Activated naive CD8-positive, alpha-beta T cell treated with anti-CD3 and anti-CD28 coated beads for 36 hours (primary cell): ENCODE data around the gene ZNF366. TPM values are rescaled to one million over a fixed set of nuclear protein-coding genes. Genes with fewer than 3 reads are reported as not detected.

Source experiments
- DNase-seq: peaks from one replicate; pipeline ENCODE4 v3.0.0; 2021
- H3K27ac Mint-ChIP-seq: one replicate; pipeline ENCODE4 v1.8.0; 2022; ENCODE audit warnings: mild to moderate bottlenecking, moderate library complexity, mixed read lengths
- H3K27me3 Mint-ChIP-seq: one replicate; pipeline ENCODE4 v1.8.0; 2022; ENCODE audit warnings: mild to moderate bottlenecking, mixed read lengths
- H3K36me3 Mint-ChIP-seq: one replicate; pipeline ENCODE4 v1.8.0; 2021; ENCODE audit warnings: mild to moderate bottlenecking, mixed read lengths
- H3K4me1 Mint-ChIP-seq: one replicate; pipeline ENCODE4 v1.8.0; 2021; ENCODE audit warnings: mixed read lengths
- H3K4me3 Mint-ChIP-seq: one replicate; pipeline ENCODE4 v1.8.0; 2022; ENCODE audit warnings: mild to moderate bottlenecking, moderate library complexity, mixed read lengths
- H3K9me3 Mint-ChIP-seq: one replicate; pipeline ENCODE4 v1.8.0; 2022; ENCODE audit warnings: mixed read lengths
- total RNA-seq, 2 experiments: library from RNA; stranded (reverse); gene quantifications; one replicate each; pipeline ENCODE4 v1.2.3, GENCODE V29; 2021

The ZNF366 gene
- total RNA-seq, 2 experiments from 2014 or later = not detected

- no peak for DNase-seq
- Mint-ChIP-seq H3K9me3 (no peaks in the 10 kb centered on the region), H3K36me3 (no peaks in the 10 kb centered on the region), H3K4me3 (no peak overlapping the region), H3K27me3 (peaks cover 8% of the 10 kb centered on the region), H3K4me1 (peaks cover 2% of the 10 kb centered on the region), H3K27ac (no peak overlapping the region)
Measured at GRCh38 chr5:72455476-72455875, 51.7 kb downstream of the ZNF366 start.

- Mint-ChIP-seq H3K4me3 (no peak overlapping the region), H3K9me3 (no peaks in the 10 kb centered on the region), H3K4me1 (peaks cover 2% of the 10 kb centered on the region), H3K27me3 (peaks cover 8% of the 10 kb centered on the region), H3K36me3 (no peaks in the 10 kb centered on the region), H3K27ac (no peak overlapping the region)
- no peak for DNase-seq
Measured at GRCh38 chr5:72454996-72455395, 52.2 kb downstream of the ZNF366 start.

DNA sequence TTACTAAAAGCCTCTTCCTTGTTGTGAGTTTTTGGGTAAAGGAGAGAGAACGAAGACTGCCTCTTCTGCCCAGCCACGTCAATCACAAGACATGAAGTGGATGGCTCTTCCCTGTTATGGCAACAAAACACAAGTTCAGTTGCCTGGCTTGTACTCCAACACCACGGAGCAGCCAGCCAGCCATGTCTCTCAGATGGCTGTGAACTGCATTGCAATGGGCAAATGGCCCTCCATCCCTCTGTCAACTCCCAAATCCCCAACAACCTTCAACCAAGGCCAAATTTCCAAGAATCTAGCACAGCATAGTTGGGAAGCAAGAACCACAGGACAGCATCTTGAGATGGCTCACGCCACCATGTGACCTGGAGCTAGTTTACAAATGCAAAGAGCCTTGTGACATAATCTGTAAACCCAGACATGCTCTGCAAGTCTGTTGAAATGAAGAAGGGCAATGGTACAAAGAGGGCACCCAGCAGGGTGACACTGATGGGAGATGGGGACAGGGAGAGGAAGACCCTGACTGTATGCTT lies 53.9 kb downstream of the ZNF366 start:
- Mint-ChIP-seq H3K9me3 (no peaks in the 10 kb centered on the region), H3K4me3 (no peak overlapping the region), H3K4me1 (no peaks in the 10 kb centered on the region), H3K27me3 (peaks cover 11% of the 10 kb centered on the region), H3K27ac (no peak overlapping the region), H3K36me3 (no peaks in the 10 kb centered on the region)
- DNase-seq = no peak

- H3K4me1 Mint-ChIP-seq = no peaks in the 10 kb centered on the region
- no peak for DNase-seq
- no peak overlapping the region for H3K4me3 Mint-ChIP-seq
- H3K36me3 Mint-ChIP-seq = no peaks in the 10 kb centered on the region
- peaks cover 8% of the 10 kb centered on the region for H3K27me3 Mint-ChIP-seq
- H3K9me3 Mint-ChIP-seq = no peaks in the 10 kb centered on the region
- H3K27ac Mint-ChIP-seq = no peak overlapping the region
Measured at GRCh38 chr5:72452515-72453245, 54.5 kb downstream of the ZNF366 start.

DNA sequence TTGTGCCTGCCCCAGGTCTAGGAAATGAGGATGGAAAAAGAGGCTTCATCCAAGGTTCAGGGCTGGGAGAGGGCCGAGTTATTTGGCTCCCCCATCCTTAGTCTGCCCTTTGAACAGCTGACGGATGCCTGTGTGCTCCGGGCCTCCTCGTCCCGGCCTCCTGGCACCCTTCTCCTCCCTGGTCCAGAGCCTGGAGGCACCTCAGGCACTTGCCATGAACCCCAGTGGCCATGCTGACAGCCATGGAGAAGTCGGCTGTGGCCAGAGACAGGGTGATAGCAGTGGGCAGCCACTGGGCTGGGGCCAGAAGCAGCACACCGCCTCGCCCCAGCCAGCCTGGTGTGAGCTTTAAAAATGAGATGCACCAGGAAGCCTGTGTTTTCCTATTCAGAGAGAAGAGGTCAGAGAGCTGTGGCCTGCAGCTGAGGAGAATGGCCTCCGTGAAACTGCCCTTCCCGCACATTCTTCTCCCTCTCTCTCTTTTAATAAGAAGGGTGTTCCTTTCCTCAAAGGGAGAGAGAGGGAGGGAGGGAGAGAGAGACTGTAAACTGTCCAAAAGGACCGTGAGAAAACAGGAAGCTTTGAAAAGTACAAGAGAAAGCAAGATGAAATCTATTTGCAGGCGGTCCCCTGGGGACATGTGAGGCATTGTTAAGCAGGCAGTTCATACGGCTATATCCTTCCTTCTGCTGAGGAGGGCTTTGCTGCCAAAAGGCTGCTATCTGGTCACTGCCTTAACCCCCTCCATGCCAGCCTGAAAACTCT lies 55.3 kb downstream of the ZNF366 start:
- Mint-ChIP-seq H3K36me3 (no peaks in the 10 kb centered on the region), H3K4me3 (no peak overlapping the region), H3K27me3 (peaks cover 8% of the 10 kb centered on the region), H3K27ac (peak overlapping the region; percentile 30), H3K4me1 (no peaks in the 10 kb centered on the region), H3K9me3 (no peaks in the 10 kb centered on the region)
- DNase-seq = no peak

DNA sequence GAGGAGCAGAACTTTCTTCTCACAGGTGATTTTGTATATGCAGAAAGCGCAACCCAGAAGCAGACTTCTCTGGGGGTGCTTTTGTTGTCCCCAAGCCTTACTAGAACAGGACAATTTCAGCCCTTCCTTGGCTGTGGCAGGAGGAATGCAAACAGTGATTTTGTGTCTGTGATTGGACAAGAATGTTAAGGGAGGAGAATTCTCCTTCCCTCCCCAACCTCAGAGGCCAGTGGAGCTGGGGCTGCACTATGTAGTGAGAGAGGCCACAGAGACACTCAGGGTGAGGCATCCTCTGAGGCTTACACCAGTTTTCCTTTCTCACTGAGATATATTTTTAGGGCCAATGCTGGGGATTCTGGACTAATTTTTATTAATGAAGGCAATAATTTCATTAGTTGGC lies 58.8 kb downstream of the ZNF366 start:
- Mint-ChIP-seq H3K4me1 (no peaks in the 10 kb centered on the region), H3K36me3 (no peaks in the 10 kb centered on the region), H3K9me3 (no peaks in the 10 kb centered on the region), H3K27ac (no peak overlapping the region), H3K4me3 (no peak overlapping the region), H3K27me3 (peaks cover 13% of the 10 kb centered on the region)
- no peak for DNase-seq

GRCh38 chr5:72447751-72448150 lies 59.5 kb downstream of the ZNF366 start:
- H3K9me3 Mint-ChIP-seq = no peaks in the 10 kb centered on the region
- DNase-seq = no peak
- no peaks in the 10 kb centered on the region for H3K36me3 Mint-ChIP-seq
- H3K4me3 Mint-ChIP-seq = no peak overlapping the region
- H3K27ac Mint-ChIP-seq = no peak overlapping the region
- peaks cover 13% of the 10 kb centered on the region for H3K27me3 Mint-ChIP-seq
- no peaks in the 10 kb centered on the region for H3K4me1 Mint-ChIP-seq

DNA sequence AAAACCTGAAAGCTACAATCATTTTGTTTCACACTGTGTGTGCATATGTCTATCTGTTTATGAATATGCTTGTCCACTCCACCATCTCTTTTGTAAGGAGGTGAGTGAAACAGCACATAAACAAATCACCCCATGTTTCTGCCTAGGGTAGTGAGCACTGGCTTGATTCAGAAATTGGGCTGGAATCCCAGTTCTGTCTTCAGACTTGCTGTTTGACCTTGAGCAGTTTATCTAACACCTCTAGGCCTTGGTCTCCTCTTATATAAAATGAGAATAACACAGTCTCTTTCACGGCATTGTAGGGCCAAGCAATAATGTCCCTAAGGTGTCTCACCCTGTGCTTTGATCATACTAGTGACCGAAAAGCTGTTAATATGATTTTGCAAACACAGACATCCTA lies 61.2 kb downstream of the ZNF366 start:
- peaks cover 8% of the 10 kb centered on the region for H3K27me3 Mint-ChIP-seq
- H3K9me3 Mint-ChIP-seq = no peaks in the 10 kb centered on the region
- no peaks in the 10 kb centered on the region for H3K4me1 Mint-ChIP-seq
- no peak overlapping the region for H3K27ac Mint-ChIP-seq
- no peak for DNase-seq
- no peak overlapping the region for H3K4me3 Mint-ChIP-seq
- H3K36me3 Mint-ChIP-seq = no peaks in the 10 kb centered on the region

- Mint-ChIP-seq H3K4me3 (no peak overlapping the region), H3K9me3 (no peaks in the 10 kb centered on the region), H3K27ac (no peak overlapping the region), H3K4me1 (no peaks in the 10 kb centered on the region), H3K36me3 (no peaks in the 10 kb centered on the region), H3K27me3 (peaks cover 5% of the 10 kb centered on the region)
- DNase-seq = no peak
Measured at GRCh38 chr5:72443883-72444282, 63.3 kb downstream of the ZNF366 start.

DNA sequence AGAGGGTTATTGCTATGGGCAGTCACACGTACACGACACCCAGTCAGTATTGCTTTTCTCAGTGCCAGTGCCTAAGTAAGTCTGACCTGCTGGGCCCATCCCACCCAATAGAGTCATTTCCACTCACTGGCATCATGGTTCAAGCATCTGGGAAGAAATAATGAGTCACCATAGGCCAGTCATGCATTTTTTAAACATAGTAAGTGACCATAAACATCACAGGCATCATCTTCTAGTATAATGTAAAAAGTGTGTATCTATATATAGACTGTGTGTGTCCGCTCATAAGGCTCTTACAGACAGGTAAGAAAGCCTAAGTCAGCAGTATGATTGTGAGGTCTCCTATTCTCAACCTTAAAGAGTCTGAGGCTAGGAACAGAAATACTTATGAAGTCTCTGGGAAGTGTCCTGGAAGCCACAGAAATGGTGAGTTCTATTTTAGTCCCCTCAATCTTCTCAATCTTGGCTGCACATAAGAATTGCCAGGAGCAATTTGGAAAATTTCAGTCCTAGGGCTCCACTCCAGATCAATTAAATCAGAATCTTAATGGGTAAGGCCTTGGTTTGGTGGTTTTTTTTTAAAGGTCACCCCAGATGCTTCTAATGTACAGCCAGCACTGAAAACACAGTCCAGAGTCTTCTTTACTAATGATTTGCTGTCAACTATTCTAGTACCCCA lies 65.2 kb downstream of the ZNF366 start:
- no peak overlapping the region for H3K27ac Mint-ChIP-seq
- H3K36me3 Mint-ChIP-seq = no peaks in the 10 kb centered on the region
- no peaks in the 10 kb centered on the region for H3K9me3 Mint-ChIP-seq
- H3K4me3 Mint-ChIP-seq = no peak overlapping the region
- DNase-seq = no peak
- peaks cover 9% of the 10 kb centered on the region for H3K27me3 Mint-ChIP-seq
- H3K4me1 Mint-ChIP-seq = no peaks in the 10 kb centered on the region

GRCh38 chr5:72441094-72441723 lies 66.0 kb downstream of the ZNF366 start:
- no peak for DNase-seq
- no peak overlapping the region for H3K4me3 Mint-ChIP-seq
- no peak overlapping the region for H3K27ac Mint-ChIP-seq
- no peaks in the 10 kb centered on the region for H3K9me3 Mint-ChIP-seq
- no peaks in the 10 kb centered on the region for H3K4me1 Mint-ChIP-seq
- no peaks in the 10 kb centered on the region for H3K36me3 Mint-ChIP-seq
- peaks cover 9% of the 10 kb centered on the region for H3K27me3 Mint-ChIP-seq

DNA sequence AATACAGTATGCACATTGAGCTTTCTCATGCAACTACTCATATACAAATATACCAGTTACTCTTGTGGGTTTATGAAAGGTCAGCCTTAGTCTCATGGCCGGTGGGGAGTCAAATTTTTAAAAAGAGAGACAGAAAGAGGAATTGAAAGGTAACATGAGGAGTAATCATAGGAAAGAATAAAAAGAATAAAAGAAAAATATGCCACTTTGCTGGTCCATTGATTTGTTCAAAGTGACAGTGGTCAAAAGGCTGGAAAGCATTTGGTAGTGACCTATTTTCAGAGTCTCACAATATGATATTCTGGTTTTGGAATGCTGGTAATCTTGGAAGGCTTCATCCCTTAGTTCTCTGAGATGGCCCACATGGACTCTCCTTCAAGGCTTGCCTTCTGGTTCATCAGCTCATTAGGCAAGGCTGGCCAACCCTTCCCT lies 67.0 kb downstream of the ZNF366 start:
- Mint-ChIP-seq H3K4me3 (no peak overlapping the region), H3K36me3 (no peaks in the 10 kb centered on the region), H3K4me1 (no peaks in the 10 kb centered on the region), H3K27ac (no peak overlapping the region), H3K27me3 (peaks cover 16% of the 10 kb centered on the region), H3K9me3 (no peaks in the 10 kb centered on the region)
- DNase-seq = no peak

DNA sequence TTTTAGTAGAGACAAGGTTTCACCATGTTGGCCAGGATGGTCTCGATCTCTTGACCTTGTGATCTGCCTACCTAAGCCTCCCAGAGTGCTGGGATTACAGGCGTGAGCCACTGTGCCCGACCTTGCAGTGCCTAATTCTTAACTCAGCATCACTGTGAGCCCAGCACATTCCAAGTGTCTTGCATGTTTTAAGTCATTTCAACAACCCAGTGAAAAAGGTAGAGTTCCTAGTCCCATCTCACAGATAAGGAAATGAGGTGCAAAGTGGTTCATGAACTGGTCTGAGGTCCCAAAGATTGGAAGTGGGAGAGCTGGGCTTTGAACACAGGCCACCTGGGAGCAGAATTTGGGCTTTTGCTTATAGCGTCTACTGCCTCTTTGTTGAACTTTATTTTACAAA lies 68.0 kb downstream of the ZNF366 start:
- no peak for DNase-seq
- Mint-ChIP-seq H3K4me3 (no peak overlapping the region), H3K4me1 (no peaks in the 10 kb centered on the region), H3K27me3 (peaks cover 19% of the 10 kb centered on the region), H3K36me3 (no peaks in the 10 kb centered on the region), H3K9me3 (no peaks in the 10 kb centered on the region), H3K27ac (no peak overlapping the region)

DNA sequence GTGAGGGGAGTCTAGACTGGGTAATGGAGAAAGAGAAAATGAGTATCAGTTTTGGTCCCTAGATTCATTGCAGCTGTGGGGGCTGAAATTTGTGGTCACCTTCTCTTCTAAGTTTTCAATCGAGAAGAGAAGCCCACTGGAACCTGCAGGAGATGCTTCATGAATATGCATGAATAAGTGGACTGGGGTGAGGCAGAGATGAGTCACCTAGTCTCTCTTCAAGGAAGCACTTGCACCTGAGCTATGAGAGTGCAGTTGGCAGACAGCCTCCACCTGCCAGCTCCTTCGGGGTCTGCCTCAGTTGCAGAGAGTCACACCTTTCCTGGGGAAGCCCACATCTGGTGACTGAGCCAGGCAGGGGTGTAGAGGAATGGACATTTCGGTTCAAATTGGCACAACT lies 69.1 kb downstream of the ZNF366 start:
- H3K4me1 Mint-ChIP-seq = no peaks in the 10 kb centered on the region
- H3K27me3 Mint-ChIP-seq = peaks cover 18% of the 10 kb centered on the region
- no peaks in the 10 kb centered on the region for H3K36me3 Mint-ChIP-seq
- no peak for DNase-seq
- H3K27ac Mint-ChIP-seq = no peak overlapping the region
- no peaks in the 10 kb centered on the region for H3K9me3 Mint-ChIP-seq
- no peak overlapping the region for H3K4me3 Mint-ChIP-seq
